Measurements from ENCODE around the gene ANAPC1. TPM values are rescaled to one million over a fixed set of nuclear protein-coding genes. Genes with fewer than 3 reads are reported as not detected.
"Not testable (repeated sequence)": the region's sequence is repeated elsewhere in the genome, so short reads cannot be mapped to it uniquely, and the experiment has no call there.

The ANAPC1 gene
- total RNA-seq, 6 experiments from 2014 or later, result 14.4 to 40.3 (median 17.7) TPM

DNA sequence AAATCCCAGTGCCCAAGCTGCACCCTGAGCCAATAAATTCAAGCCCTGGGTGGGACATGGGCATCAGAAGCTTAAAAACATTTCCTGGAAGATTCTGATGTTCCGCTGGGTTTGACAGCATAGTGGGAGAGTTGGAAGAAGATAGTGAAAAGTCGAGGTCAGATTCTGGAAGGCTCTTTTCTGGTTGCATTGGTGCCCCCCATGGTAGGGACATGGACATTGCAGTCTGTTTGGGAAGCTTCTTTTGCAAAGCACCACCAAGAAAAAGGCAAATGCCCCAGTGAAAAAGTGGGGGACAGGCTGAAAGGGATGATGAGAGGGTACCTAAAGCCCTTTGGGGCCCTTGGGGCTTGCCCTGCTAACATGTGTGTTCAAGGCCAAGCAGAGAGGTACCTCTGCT, 35.4 kb upstream of the ANAPC1 start:
- 55% methylated on average over 2 of the region's 2 CpGs for WGBS (ENCODE audit: insufficient coverage, low coverage, low lambda C conversion rate, missing lambda C conversion rate)
- peak overlapping the region; percentile 25 to 72 (median 32) for H3K27ac ChIP-seq
- intact Hi-C loops (cut with DNase I), result no loop called here
- H3K4me3 ChIP-seq, result no peak overlapping the region
- peaks cover 0 to 4% (median 0%) of the 10 kb centered on the region in 4 donors for H3K36me3 ChIP-seq
- H3K4me1 ChIP-seq, result peaks cover 0 to 31% (median 12%) of the 10 kb centered on the region in 4 donors
- no peaks in the 10 kb centered on the region for H3K9me3 ChIP-seq
- no peaks in the 10 kb centered on the region for H3K27me3 ChIP-seq
- ATAC-seq (peak in 2 of 4 donors; percentile 24 to 50), DNase-seq (no peak)
- TF ChIP-seq, protein P1, sequence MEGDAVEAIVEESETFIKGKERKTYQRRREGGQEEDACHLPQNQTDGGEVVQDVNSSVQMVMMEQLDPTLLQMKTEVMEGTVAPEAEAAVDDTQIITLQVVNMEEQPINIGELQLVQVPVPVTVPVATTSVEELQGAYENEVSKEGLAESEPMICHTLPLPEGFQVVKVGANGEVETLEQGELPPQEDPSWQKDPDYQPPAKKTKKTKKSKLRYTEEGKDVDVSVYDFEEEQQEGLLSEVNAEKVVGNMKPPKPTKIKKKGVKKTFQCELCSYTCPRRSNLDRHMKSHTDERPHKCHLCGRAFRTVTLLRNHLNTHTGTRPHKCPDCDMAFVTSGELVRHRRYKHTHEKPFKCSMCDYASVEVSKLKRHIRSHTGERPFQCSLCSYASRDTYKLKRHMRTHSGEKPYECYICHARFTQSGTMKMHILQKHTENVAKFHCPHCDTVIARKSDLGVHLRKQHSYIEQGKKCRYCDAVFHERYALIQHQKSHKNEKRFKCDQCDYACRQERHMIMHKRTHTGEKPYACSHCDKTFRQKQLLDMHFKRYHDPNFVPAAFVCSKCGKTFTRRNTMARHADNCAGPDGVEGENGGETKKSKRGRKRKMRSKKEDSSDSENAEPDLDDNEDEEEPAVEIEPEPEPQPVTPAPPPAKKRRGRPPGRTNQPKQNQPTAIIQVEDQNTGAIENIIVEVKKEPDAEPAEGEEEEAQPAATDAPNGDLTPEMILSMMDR (IDR thresholded peaks at IDR 0.05), result peak in 3 of 4 donors; percentile 13 to 44 (median 18)
- TF ChIP-seq POLR2A (IDR thresholded peaks at IDR 0.05), result no peak

DNA sequence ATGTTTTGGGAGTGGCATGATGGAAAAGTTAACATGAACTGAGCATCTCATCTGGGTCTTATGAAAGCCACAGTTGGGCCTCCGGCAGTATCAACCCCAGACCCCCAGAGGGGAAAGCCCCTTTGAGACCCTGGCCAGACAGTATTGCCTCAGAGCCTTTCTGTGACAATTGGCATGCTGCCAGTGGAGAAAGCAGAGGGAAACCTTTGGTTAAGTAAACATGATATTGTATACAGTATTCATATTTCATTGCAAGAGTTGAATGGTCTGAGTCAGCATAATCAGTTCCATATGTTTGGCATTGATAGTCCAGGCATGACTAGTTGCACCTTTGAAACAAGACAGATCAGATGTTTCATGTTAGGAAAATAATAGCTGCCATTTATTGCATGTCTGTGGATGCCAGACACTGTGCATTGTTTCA, 34.4 kb upstream of the ANAPC1 start:
- intact Hi-C loops (cut with DNase I), result no loop called here
- Histone ChIP-seq H3K4me3 (no peak overlapping the region), H3K9me3 (no peaks in the 10 kb centered on the region), H3K27me3 (no peaks in the 10 kb centered on the region), H3K27ac (no peak overlapping the region), H3K4me1 (peaks cover 0 to 34% (median 13%) of the 10 kb centered on the region in 4 donors), H3K36me3 (peaks cover 0 to 4% (median 0%) of the 10 kb centered on the region in 4 donors)
- no CpG with 5 or more reads among the region's 1 CpG for WGBS (ENCODE audit: insufficient coverage, low coverage, low lambda C conversion rate, missing lambda C conversion rate)
- DNase-seq, result no peak
- no peak for TF ChIP-seq POLR2A (IDR thresholded peaks at IDR 0.05)
- TF ChIP-seq, protein P1 (IDR thresholded peaks at IDR 0.05), result no peak
- no peak for ATAC-seq

DNA sequence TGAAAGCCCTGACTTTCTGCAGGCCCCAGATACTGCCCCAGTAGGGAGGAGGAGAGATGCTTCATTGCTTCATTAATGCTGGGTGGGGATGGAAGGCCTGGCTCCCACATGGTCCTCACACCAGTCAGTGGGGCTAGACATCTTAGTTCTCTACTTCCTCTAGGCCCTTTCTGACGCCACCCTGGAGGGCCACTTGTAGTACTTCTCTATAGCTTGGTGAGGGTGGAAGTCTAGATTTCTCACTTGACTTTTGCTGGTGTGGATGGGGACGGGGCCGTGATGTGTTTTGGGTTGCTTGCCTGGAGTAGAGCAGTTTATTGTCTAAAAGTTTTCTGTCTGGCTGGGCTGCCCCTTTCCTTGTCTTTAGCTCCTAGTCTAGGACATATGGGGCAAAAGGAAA, 33.1 kb upstream of the ANAPC1 start:
- Histone ChIP-seq H3K36me3 (peaks cover 0 to 4% (median 0%) of the 10 kb centered on the region in 4 donors), H3K9me3 (no peaks in the 10 kb centered on the region), H3K27ac (no peak overlapping the region), H3K27me3 (no peaks in the 10 kb centered on the region), H3K4me3 (no peak overlapping the region), H3K4me1 (peaks cover 0 to 47% (median 21%) of the 10 kb centered on the region in 4 donors)
- DNase-seq (no peak), ATAC-seq (no peak)
- intact Hi-C loops (cut with DNase I), result no loop called here
- TF ChIP-seq, protein P1 (IDR thresholded peaks at IDR 0.05), result no peak
- TF ChIP-seq POLR2A (IDR thresholded peaks at IDR 0.05), result no peak
- 0% methylated on average over 1 of the region's 3 CpGs for WGBS (ENCODE audit: insufficient coverage, low coverage, low lambda C conversion rate, missing lambda C conversion rate)

DNA sequence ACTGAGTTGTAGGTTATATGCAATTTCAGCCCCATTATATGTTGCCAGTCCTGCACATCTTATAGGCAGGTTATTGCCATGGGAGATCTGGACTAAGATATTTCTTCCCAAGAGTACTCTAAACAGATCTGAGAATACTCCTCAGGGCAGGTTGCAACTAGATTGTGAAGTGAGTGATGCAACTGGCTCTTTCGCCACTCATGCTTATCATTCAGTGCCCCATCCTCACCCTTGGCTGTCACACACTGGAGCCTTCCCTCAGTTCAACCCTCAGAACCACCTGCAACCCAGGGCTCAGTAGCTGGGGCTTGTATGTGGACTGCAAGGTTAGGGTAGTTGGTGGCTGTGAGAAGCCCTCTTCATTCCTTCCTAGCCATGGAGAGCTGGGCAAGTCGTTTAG, 28.6 kb upstream of the ANAPC1 start:
- intact Hi-C loops (cut with DNase I), result no loop called here
- peaks cover 0 to 61% (median 32%) of the 10 kb centered on the region in 4 donors for H3K4me1 ChIP-seq
- ATAC-seq, result peak; percentile 86 to 88 (median 87)
- no peaks in the 10 kb centered on the region for H3K27me3 ChIP-seq
- peaks cover 0 to 4% (median 0%) of the 10 kb centered on the region in 4 donors for H3K36me3 ChIP-seq
- peak overlapping the region in 1 of 3 donors; percentile 73 for H3K27ac ChIP-seq
- TF ChIP-seq, protein P1 (IDR thresholded peaks at IDR 0.05), result no peak
- TF ChIP-seq POLR2A (IDR thresholded peaks at IDR 0.05), result no peak
- no peak overlapping the region for H3K4me3 ChIP-seq
- WGBS (ENCODE audit: insufficient coverage, low coverage, low lambda C conversion rate, missing lambda C conversion rate), result 29% methylated on average over 1 of the region's 2 CpGs
- no peaks in the 10 kb centered on the region for H3K9me3 ChIP-seq
- DNase-seq, result peak in 2 of 3 donors; percentile 66 to 86

DNA sequence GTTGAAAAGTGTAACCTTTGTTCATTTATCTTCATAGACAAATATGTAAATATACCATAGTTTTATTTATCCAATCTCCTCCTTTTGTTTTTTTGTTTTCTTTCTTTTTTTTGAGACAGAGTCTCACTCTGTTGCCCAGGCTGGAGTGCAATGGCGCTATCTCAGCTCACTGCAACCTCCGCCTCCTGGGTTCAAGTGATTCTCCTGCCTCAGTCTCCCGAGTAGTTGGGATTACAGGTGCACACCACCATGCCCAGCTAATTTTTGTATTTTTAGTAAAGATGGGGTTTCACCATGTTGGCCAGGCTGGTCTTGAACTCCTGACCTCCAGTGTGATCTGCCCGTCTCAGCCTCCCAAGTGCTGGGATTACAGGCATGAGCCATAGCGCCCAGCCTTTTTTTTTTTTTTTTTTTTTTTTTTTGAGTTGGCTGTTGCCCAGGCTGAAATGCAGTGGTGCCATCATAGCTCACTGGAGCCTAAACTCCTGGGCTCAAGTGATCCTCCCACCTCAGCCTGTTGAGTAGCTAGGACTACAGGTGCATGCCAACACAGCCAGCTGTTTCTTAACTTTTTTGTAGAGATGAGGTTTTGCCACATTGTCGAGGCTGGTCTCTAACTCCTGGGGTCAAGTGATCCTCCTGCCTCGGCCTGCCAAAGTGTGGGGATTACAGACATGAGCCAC, 27.4 kb upstream of the ANAPC1 start:
- H3K36me3 ChIP-seq; intact Hi-C loops (cut with DNase I); DNase-seq; H3K27me3 ChIP-seq; H3K9me3 ChIP-seq; H3K4me3 ChIP-seq: not testable (repeated sequence)
- 58% methylated on average over 7 of the region's 7 CpGs for WGBS (ENCODE audit: insufficient coverage, low coverage, low lambda C conversion rate, missing lambda C conversion rate)
- Histone ChIP-seq H3K4me1 (peaks cover 0 to 69% (median 32%) of the 10 kb centered on the region in 4 donors), H3K27ac (peak overlapping the region in 2 of 3 donors; percentile 38 to 73)
- peak in 2 of 4 donors; percentile 10 to 26 for ATAC-seq

Data from right lobe of liver (tissue), 6 donors.